Left forelimb (tissue), 1 donor: ENCODE measurements around the gene HNF4A.
A peak's percentile ranks its signal among the peaks of the same experiment; 100 is the strongest.
"Not testable (repeated sequence)": the region's sequence is repeated elsewhere in the genome, so short reads cannot be mapped to it uniquely, and the experiment has no call there.

ENCODE experiments used
- DNase-seq: peaks from one replicate; pipeline ENCODE4 v3.0.0-alpha.2; 2018; ENCODE audit warnings: low spot score

The HNF4A gene

GRCh38 chr20:44355498-44356352 lies at the start of gene HNF4A:
Gene HNF4A (plus strand): TSS chr20:44355699. CDS start chr20:44355805, 106 bp downstream.
- no peak for DNase-seq

GRCh38 chr20:44306927-44307326 lies 48.6 kb upstream of the HNF4A start:
- no peak for DNase-seq

DNA sequence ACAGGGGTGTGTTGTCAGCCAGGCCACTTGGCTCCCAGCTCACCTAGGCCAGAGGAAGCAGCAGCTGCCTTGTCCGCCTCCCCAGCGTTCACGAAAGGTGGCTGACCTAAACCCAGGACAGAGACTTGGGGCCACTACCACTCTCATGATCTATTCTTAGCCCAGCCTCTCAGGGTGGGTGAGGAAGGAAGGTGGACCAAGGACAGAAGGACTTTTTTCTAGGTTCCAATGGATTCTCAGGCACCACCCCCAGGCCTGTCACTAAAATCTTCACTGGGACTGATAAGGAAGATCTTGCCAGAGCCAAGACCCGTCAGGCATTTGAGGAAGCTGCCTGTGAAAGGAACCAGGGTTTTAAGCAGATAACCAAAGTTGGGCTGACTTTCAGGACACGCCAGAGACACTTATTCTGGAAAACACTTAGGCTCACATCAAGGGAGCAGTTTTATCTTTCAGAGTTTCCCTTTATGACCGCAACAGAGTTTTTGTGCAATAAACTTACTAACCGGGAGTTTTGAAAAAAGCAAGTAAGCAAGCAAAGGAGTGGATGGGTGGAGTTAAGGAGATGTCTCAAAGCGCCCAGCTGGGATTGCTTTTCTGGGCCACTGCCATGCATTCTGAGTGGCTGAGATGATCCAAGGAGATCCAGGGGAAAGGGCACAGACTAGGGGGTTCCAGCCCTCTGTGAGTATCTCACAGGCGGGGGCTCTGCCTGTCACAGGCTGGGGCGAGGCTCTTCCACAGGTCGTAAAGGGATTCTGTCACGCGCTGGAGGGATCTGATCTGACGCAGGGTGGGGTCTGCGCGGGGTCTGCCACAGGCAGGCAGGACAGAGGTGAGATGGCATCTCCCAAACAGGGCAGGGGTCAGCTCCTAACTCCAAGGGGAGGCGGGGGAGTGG lies 45.5 kb upstream of the HNF4A start:
- peak; percentile 1 for DNase-seq

DNA sequence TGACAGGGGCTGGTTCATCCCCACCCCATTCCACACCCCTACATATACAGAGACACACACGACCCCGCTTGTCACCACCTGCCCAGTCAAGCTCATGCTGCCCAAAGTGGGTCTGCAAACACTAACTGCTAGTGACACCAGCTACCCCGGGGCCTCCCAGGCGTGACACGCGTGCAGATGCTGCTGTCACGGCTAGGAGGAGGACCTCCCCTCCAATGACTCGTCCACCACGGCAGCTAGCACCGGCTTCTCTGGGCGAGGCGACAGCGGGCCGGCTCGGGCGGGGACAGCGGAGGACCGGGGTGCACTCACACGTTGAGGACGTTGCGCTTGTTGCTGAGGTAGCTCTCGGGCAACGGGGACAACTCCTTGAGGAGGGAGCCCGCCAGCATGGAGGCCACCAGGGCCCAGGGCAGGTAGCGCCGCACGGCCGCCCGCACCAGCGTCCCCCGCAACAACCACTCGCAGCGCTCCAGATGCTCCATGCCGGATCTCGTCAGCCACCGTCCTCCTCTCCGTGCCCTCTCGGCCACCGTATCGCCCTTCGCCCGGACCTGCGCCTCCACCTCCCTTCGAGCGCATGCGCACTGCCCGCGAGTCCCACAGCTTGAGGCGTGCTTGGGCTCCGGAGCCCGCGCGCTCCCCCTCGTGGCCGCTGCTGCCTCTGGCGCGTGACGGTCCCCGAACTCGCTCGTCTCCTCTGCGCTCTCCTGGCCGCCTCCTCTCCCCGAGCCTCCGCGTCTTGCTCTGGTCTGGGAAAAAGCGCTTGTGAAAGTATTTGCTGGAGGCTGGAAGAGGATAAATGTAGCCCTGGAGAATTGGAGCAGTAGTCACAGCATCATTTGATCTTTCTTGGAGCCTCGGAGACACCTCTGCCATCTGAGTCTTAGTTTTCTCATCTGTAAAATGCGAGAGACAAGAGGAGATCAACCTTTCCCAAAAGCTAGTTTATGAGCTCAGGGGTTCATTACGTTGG lies 44.5 kb upstream of the HNF4A start, which contains the start of gene FITM2:
Gene FITM2, minus strand, starts transcription at position 539 of the 976 bp plus-strand sequence. Its CDS starts 54 bp downstream, at position 485.
- peak; percentile 99 for DNase-seq

- DNase-seq = no peak
These were observed 40.6 kb upstream of the HNF4A start for GRCh38 chr20:44314870-44315269.

DNA sequence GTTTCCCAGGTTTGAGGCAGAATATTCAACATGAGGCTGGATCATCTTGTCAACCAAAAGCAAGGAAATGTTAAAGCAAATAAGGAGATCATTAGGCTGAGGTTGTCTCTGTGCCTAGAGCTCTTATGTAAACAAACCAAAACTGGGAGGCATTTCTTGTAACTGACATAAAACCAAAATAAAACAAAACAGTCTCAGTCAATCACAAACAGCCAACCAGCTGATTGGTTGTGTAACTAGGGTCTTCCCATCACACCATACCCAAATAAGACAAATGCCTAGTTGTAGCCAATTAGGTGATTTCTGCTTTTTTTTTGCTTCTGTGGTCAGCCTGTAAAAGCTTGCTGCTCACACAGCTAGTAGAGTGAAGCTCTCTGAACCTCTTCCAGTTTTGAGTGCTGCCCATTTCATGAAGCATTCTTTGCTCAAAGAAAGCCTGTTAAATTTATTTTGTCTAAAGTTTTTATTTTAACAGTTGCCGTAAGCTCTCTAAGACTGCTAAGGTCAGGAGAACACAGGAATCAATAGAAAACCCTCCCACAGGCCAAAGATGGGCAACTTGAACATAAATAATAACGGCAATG lies 35.6 kb upstream of the HNF4A start:
- DNase-seq = no peak

DNA sequence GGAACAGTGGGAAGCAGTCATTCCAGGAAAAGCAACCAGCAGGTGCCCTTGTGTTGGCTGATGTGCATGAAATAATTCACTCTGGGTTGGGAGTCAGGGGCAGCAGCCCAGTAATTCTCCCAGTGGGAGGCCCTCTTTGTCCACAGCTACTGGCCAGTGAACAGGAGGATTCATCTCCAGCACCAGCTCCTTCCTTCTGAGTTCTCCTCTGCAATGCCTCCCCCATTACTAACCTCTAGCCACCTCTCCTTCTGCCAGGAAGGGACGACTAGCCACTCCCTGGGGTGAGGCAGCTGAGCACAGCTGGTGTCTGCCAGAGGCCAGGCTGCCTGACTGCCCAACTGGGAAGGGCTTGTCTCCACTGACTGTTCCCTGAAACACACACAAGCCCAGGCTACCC lies 31.2 kb upstream of the HNF4A start:
- DNase-seq = no peak

DNA sequence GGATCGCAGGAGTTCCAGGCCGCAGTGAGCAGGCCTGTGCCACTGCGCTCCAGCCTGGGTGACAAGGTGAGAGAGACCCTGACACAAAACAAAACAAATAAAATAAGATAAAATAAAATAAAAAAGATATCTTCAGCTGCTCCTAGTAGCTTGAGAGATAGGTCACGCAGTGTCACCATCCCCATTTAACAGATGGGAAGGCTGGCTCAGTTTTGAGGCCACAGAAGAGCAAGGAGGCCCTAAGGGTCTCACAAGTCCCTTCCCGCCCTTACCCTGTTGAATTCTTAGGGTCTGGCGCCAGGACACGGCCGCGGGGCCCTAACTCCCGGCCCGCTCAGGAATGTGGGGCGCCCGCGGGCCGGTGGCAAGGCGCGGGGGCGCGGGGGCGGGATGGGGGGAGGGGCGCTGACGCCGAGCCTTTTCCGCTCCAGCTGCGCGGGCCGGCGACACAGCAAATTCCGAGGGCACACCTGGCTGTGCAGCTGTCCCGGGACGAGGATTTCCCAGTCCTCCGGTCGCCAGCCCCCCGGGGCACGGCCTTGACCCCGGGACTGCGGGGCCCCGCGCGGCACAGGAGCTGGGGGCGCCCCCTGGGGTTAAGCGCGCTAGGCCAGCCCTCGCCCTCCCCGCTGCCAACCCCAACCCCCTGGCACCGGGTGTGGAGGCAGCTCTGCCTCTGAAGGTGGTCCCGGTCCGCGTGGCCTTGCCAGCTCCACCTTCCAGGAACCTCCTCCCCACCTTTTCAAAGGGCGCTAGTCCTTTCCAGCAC lies 28.9 kb upstream of the HNF4A start:
- DNase-seq = no peak

DNA sequence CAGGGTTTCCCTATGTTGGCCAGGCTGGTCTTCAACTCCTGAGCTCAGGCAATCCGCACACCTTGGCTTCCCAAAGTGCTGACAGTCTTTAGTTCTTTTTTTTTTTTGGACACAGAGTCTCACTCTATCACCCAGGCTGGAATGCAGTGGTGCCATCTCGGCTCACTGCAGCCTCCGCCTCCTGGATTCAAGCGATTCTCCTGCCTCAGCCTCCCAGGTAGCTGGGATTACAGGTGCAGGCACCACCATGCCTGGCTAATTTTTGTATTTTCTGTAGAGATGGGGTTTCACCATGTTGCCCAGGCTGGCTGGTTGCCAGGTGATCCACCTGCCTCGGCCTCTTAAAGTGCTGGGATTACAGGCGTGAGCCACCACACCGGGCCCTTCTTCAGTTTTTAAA lies 27.8 kb upstream of the HNF4A start:
- not testable (repeated sequence) for DNase-seq

DNA sequence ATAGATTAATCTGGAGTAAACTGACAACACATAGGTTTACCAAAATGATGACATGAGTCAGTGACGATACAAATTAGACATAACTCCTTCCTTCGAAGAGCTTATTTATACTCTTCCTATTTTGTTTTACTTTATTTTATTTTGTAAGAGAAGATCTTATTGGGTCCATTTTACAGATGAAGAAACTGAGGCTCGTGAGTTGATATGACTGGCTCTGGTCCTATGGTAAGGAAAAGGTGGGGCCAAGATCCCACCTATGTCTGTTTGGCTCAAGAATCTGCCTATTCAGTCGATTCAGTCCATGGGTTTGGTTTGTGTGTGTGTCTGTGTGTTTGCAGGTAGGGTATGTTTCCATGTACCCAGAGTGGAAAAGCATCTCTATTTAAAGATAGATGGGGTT lies 27.1 kb upstream of the HNF4A start:
- no peak for DNase-seq

DNA sequence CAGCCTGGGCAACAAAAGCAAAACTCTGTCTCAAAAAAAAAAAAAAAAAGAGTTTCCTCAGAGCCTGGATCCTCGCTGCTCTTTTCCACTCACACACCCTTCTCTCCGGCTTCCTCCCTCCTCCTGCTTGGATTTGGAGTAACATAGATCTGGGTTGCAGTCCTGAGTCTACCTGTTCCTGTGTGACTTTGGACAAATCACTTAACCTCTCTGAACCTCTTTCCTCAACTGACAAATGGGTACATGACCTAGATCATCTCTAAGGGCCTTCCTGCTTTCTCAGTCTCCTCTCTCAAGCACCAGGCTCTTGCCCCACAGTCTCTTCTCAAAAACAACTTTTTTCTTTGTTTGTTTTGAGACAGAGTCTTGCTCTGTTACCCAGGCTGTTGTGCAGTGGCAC lies 24.3 kb upstream of the HNF4A start:
- no peak for DNase-seq

GRCh38 chr20:44334306-44334705 lies 21.2 kb upstream of the HNF4A start:
- no peak for DNase-seq

DNA sequence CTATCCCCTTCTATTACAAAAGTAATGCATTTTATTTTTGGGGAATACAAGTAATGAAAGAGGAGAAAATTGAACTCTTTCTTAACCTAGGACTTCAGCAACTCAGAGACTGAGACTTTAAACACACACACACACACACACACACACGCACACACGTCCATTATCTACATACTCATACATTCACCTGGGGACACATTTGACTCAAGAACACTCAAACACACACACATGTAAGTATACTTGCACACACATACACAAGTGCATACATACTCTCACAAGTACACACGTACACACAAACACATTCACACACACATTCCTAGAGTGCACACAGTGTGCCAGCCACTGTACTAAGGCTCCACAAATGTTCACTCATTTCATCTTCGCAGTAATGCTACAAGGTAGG lies 20.8 kb upstream of the HNF4A start:
- no peak for DNase-seq

DNA sequence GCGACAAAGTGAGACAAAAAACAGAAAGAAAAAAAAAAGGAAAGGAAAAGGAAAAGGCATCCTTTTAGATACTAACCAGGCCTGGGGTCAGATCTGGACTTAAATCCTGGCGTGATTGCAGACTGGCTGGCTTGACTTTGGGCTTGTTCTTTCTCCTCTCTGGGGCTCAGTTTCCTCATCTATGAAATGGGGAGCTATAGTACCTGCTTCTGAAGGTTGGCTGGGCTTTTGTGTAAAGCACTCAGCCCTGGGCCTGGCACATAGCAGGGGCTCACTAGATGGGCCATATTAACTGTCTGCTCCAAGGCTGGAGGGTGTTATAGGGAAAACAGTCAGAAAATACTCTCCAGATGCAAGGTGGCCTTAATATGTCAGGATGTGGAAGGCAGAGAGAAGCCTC lies 19.8 kb upstream of the HNF4A start:
- DNase-seq = no peak

DNA sequence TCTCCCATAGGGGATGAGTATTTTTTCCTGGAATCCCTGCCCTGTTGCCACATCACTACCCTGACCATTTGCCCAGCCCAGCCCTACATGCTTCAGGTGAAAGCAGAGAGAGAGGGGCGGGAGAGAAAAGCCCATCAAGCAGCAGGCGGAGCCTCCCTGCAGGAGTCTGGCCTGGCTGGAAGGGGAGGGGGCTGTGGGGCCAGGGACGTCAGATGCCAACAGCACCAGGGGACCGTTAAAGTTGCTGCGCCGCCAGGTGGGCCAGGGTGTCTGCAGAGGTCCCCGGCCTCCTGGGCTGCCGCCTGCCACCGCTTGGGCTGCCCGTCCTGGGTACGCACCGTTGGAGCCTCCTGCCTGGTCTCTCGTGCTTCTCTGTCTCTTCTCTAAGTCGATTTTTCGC lies 19.4 kb upstream of the HNF4A start:
- no peak for DNase-seq

GRCh38 chr20:44336725-44337380 lies 18.6 kb upstream of the HNF4A start, which contains the start of gene R3HDML:
Gene R3HDML (plus strand): TSS chr20:44337043. CDS start chr20:44337158, 115 bp downstream.
- no peak for DNase-seq

- DNase-seq = no peak
These were observed 13.3 kb upstream of the HNF4A start for GRCh38 chr20:44342248-44342647.

GRCh38 chr20:44343162-44343675 lies 12.3 kb upstream of the HNF4A start:
- DNase-seq = no peak

DNA sequence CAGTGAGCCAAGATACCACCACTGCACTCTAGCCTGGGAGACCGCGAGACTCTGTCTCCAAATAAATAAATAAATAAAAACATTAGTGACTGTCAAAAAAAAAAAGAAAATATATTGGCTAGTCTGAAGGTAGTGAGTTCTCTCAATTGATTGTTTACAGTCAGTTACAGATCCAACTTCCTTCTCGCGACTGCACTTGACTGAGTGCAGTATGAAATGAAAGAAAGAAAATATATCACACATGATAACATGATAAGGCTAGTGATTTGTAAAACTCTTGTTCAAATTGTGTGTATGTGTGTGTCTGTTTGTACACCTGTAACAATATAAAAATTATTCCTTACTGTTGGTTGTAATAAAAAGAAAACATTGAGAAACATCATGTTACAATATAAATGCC lies 10.8 kb upstream of the HNF4A start:
- no peak for DNase-seq

DNA sequence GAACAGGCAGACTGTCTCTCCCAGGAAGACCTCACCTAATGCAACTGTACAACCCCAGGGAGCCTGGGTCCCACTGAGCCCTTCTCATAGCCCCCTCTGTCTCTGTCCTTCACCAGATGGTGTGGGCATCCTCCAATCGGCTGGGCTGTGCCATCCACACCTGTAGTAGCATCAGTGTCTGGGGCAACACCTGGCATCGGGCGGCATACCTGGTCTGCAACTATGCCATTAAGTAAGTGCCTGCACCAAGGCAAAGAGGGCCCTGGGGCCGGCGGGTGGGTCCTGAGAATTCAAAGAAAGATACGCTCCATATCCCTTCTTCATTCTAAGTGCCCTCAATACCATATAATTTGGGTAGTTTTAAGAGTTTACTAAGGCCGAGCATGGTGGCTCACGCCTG lies 10.4 kb upstream of the HNF4A start:
- DNase-seq = no peak
